Measurements from ENCODE around the gene KARS1.

KARS1 gene

GRCh38 chr16:75647492-75648264 lies at the start of gene KARS1, which contains the start of gene TERF2IP:
Gene KARS1, minus strand, starts transcription at chr16:75647665. Its CDS starts 26 bp downstream, at chr16:75647639.
Gene TERF2IP, plus strand, starts transcription at chr16:75647773. Its CDS starts 110 bp downstream, at chr16:75647883.
- DNase-seq: peak; percentile 96

- DNase-seq: no peak
Observed at GRCh38 chr16:75695708-75696107, 48.2 kb upstream of the KARS1 start.

GRCh38 chr16:75687361-75687760 lies 39.9 kb upstream of the KARS1 start:
- DNase-seq: no peak

GRCh38 chr16:75682308-75682707 lies 34.8 kb upstream of the KARS1 start:
- DNase-seq: no peak

GRCh38 chr16:75679366-75679765 lies 31.9 kb upstream of the KARS1 start:
- no peak for DNase-seq

- DNase-seq: no peak
Observed at GRCh38 chr16:75676909-75677308, 29.4 kb upstream of the KARS1 start, which contains the start of gene CPHXL2. Gene CPHXL2, minus strand, starts transcription at chr16:75677009. Its CDS starts 10 bp downstream, at chr16:75676999.

- DNase-seq: no peak
Observed at GRCh38 chr16:75667503-75667902, 20.0 kb upstream of the KARS1 start.

- no peak for DNase-seq
Observed at GRCh38 chr16:75660726-75661302, 13.3 kb upstream of the KARS1 start.

- DNase-seq: no peak
Observed at GRCh38 chr16:75660321-75660720, 12.9 kb upstream of the KARS1 start.

GRCh38 chr16:75658175-75658574 lies 10.7 kb upstream of the KARS1 start:
- DNase-seq: no peak

GRCh38 chr16:75653922-75654321 lies 6.5 kb upstream of the KARS1 start:
- DNase-seq: no peak

- DNase-seq: peak; percentile 78
Observed at GRCh38 chr16:75648265-75649076, 1.0 kb upstream of the KARS1 start.

- DNase-seq: no peak
Observed at GRCh38 chr16:75647112-75647491, 363 bp downstream of the KARS1 start.

GRCh38 chr16:75644240-75645012 lies 3.0 kb downstream of the KARS1 start:
- no peak for DNase-seq

- no peak for DNase-seq
Observed at GRCh38 chr16:75640598-75640997, 6.9 kb downstream of the KARS1 start.

- DNase-seq: no peak
Observed at GRCh38 chr16:75635036-75635435, 12.4 kb downstream of the KARS1 start.

- DNase-seq: peak; percentile 50
Observed at GRCh38 chr16:75632857-75633256, 14.6 kb downstream of the KARS1 start.

- no peak for DNase-seq
Observed at GRCh38 chr16:75630052-75630451, 17.4 kb downstream of the KARS1 start.

GRCh38 chr16:75629132-75629531 lies 18.3 kb downstream of the KARS1 start:
- DNase-seq: no peak

GRCh38 chr16:75628351-75628750 lies 19.1 kb downstream of the KARS1 start:
- no peak for DNase-seq

GRCh38 chr16:75627851-75628250 lies 19.6 kb downstream of the KARS1 start:
- DNase-seq: no peak

- no peak for DNase-seq
Observed at GRCh38 chr16:75626806-75627205, 20.7 kb downstream of the KARS1 start.

GRCh38 chr16:75624921-75625334 lies 22.5 kb downstream of the KARS1 start:
- DNase-seq: no peak
